SU-DHL-6 (cell line): ENCODE results near the gene ZNF469.

Experiments
- CTCF ChIP-seq: fragments of 200-600 bp; sonication (generic); IDR thresholded peaks from one replicate; pipeline ENCODE4 v1.5.1; 2017; ENCODE audit warnings: antibody characterized with exemption, mild to moderate bottlenecking, low read length, moderate library complexity; ENCODE audit not compliant: insufficient read depth, poor library complexity, severe bottlenecking
- EZH2phosphoT487 ChIP-seq: fragments of 200-600 bp; sonication (generic), shearing (Covaris generic); conservative IDR thresholded peaks from 2 replicates; pipeline ENCODE4 v1.6.1; 2018; ENCODE audit warnings: mild to moderate bottlenecking, antibody characterized with exemption, low read length, moderate library complexity, mixed read lengths

GRCh38 chr16:88372522-88372921, 10.2 kb upstream of the ZNF469 start:
- TF ChIP-seq CTCF (no peak), EZH2phosphoT487 (no peak)
